Measurements from ENCODE around the gene SYNGR4.

DNA sequence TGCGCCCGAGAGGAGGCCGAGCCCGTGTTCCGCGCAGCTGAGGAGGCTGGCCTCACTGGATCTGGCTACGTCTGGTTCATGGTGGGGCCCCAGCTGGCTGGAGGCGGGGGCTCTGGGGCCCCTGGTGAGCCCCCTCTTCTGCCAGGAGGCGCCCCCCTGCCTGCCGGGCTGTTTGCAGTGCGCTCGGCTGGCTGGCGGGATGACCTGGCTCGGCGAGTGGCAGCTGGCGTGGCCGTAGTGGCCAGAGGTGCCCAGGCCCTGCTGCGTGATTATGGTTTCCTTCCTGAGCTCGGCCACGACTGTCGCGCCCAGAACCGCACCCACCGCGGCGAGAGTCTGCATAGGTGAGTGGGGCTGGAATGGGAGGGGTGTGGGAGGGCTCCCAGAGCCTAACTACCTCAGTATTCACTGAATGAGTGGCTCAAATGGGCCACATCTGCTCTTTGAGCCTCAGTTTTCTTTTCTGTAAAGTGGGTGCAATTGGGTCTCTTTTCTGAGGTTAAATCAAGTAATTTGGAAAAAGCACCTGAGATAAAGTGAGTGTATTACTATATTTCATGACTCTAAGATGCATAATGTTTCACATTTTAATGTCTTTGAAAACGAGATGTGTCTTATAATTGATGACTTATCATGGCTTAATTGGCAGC is 41.0 kb downstream of the SYNGR4 start:
- TF ChIP-seq, protein P1, sequence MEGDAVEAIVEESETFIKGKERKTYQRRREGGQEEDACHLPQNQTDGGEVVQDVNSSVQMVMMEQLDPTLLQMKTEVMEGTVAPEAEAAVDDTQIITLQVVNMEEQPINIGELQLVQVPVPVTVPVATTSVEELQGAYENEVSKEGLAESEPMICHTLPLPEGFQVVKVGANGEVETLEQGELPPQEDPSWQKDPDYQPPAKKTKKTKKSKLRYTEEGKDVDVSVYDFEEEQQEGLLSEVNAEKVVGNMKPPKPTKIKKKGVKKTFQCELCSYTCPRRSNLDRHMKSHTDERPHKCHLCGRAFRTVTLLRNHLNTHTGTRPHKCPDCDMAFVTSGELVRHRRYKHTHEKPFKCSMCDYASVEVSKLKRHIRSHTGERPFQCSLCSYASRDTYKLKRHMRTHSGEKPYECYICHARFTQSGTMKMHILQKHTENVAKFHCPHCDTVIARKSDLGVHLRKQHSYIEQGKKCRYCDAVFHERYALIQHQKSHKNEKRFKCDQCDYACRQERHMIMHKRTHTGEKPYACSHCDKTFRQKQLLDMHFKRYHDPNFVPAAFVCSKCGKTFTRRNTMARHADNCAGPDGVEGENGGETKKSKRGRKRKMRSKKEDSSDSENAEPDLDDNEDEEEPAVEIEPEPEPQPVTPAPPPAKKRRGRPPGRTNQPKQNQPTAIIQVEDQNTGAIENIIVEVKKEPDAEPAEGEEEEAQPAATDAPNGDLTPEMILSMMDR (IDR thresholded peaks at IDR 0.05) = no peak
- no peak for TF ChIP-seq ZFX (IDR thresholded peaks at IDR 0.05; ENCODE audit: borderline replicate concordance)
